ENCODE data around the gene SPTLC2.
"Not testable (repeated sequence)": the region's sequence is repeated elsewhere in the genome, so short reads cannot be mapped to it uniquely, and the experiment has no call there.

Gene SPTLC2

GRCh38 chr14:77543637-77544334 is 72.7 kb downstream of the SPTLC2 start:
- DNase-seq, result no peak

DNA sequence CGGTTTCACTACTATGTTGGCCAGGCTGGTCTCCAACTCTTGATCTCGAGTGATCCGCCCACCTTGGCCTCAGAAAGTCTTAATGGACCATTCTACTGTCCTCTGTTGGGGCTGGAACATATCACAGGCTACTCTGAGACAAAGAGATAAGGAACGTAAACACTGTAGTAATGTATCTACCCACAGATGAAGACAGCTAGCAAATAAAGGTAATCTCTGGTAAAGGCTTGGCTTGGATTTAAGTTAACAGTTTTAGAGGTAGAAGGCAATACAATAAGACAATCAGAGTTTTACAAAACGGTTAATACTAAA is 73.2 kb downstream of the SPTLC2 start:
- no peak for DNase-seq

GRCh38 chr14:77542421-77543239 is 73.8 kb downstream of the SPTLC2 start:
- no peak for DNase-seq

DNA sequence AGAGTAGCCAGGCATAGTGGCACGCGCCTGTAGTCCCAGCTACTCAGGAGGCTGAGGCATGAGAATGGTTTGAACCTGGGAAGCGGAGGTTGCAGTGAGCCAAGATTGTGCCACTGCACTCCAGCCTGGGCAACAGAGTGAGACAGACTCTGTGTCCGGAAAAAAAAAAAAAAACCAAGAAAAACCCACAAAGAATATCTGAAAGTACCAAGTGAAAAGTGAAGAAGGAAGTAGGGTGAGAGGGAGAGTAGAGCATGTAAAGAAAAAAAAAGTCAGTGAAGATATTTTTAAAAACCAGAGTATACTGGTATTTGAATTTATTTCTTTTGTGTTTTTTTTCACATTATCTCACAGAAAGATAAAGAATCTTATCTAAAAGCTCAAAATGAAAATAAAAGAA is 74.5 kb downstream of the SPTLC2 start:
- no peak for DNase-seq

GRCh38 chr14:77536951-77537350 is 79.5 kb downstream of the SPTLC2 start:
- DNase-seq, result not testable (repeated sequence)

GRCh38 chr14:77531071-77531470 is 85.4 kb downstream of the SPTLC2 start:
- no peak for DNase-seq

DNA sequence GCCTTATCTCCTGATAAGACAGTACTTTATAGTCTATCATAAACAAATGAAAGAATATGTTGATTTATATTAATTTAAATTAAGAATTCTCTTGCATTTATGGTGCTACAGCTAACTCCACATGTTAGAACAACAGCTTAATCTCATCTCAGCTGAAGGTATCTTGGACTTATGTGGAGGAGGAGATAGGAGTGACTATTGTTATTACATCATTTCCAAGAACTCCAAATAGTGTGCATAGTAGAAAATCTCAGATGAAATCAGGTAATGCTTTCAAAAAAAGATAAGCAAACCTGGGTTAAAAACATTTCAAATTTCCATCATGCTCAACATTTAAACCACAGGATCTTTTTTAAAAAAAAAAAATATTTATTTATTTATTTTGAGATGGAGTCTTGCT is 86.5 kb downstream of the SPTLC2 start:
- no peak for DNase-seq

DNA sequence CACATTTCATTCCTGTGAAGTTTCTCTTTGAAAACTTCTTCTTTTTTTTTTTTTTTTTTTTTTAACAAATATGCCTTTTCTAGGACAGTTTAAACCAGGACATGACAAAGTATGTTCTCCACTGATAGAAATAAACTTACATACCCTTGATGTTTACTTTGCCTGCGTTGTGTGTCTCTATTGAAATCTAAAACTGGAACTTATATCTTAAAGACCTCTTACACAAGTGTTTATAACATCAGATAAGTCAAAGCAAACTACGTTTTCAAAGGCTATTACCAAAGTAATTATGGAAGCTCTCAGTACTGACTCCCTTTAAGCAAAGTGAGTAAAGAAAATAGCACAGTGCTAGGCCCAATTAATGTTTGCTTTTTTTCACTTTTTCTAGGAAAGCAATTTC is 87.2 kb downstream of the SPTLC2 start:
- DNase-seq, result no peak

DNA sequence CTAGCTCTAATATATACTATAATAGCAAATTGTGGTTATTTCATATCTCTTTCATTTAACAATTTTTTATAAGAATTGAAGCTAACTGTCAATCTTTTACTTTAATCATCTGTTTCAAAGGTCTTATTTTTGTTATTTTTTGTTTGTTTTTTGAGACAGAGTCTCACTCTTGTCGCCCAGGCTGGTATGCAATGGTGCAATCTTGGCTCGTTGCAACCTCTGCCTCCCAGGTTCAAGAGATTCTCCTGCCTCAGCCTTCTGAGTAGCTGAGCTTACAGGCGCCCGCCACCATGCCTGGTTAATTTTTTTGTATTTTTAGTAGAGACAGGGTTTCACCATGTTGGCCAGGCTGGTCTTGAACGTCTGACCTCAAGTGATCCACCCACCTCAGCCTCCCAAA is 87.7 kb downstream of the SPTLC2 start:
- DNase-seq, result not testable (repeated sequence)

DNA sequence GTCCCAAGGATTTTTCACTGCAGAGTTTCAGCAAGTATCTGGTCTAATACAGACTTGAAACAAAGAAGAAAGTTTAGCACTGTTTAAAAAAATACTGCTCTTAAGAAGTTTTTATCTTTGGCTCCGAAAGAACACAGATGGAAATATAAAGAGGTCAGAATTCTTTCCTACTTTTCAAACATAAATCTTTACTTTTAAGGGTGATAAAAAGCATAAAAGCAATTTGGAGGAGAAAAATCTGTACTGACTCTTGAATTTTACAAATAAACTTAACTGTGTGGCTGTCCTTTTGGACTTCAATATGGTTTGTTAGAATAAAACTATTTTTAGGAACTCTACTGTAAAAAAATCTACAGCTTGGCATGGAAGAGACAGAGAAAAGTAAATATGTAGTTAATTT is 90.2 kb downstream of the SPTLC2 start:
- DNase-seq, result no peak

- no peak for DNase-seq
Measured at GRCh38 chr14:77524536-77524935, 91.9 kb downstream of the SPTLC2 start.

DNA sequence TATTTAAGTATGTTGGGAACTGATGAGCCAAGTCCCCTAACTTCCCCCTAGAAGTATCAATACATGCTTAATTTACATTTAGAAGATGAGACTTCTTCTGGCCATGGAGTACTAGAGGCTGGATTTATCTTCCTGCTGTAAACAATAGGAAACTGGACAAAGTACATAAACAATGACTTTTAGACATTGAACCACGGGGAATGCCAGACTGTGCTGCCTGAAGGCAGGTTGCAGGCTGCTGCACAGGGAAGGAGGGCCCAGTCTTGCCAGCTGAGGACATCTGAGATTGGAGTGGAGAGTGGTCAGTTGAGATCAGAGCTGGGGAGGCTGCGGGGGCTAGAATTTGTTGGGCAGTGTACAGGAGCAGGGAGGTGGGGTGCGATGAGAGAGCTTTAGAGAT is 93.3 kb downstream of the SPTLC2 start:
- no peak for DNase-seq

GRCh38 chr14:77520555-77520954 is 95.9 kb downstream of the SPTLC2 start:
- DNase-seq, result no peak

- no peak for DNase-seq
Measured at GRCh38 chr14:77516126-77516525, 100.3 kb downstream of the SPTLC2 start.

- DNase-seq, result no peak
Measured at GRCh38 chr14:77511486-77512162, 104.8 kb downstream of the SPTLC2 start.

DNA sequence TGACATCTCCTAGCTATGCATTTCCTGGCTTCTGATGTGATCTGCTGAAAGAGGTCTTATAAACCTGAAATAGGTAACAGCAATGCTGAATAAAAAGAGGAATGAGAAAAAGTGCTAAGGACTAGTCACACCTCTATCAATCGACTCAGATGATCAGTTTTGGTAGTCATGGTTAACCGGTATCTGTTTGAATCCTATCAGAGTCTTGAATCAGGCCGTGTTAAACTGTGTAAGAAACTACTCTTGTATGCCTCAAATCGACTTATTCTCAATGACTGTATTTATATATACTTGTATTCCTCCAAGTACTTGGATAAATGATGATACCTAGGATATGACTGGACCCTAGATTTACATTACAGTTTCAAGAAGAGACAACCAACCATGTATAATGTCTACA is 107.1 kb downstream of the SPTLC2 start:
- DNase-seq, result no peak

- DNase-seq, result no peak
Measured at GRCh38 chr14:77508876-77509275, 107.6 kb downstream of the SPTLC2 start.

GRCh38 chr14:77508249-77508648 is 108.2 kb downstream of the SPTLC2 start:
- DNase-seq, result no peak

DNA sequence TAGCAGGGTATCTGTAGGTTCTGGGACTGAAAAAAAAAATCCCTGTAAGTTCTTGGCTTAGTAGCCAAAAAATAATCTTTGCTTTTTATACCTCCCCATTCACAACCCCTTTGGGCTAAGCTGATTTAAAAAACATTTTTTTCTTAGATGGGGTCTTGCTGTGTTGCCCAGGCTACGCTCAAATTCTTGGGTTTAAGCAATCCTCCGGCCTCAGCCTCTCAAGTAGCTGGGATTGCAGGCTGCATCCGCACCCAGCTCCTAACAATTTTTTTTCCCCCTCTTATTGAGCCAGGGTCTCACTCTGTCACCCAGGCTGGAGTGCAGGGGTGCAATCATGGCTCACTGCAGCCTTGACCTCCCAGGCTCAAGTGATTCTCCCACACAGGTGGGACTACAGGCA is 108.7 kb downstream of the SPTLC2 start:
- DNase-seq, result no peak

DNA sequence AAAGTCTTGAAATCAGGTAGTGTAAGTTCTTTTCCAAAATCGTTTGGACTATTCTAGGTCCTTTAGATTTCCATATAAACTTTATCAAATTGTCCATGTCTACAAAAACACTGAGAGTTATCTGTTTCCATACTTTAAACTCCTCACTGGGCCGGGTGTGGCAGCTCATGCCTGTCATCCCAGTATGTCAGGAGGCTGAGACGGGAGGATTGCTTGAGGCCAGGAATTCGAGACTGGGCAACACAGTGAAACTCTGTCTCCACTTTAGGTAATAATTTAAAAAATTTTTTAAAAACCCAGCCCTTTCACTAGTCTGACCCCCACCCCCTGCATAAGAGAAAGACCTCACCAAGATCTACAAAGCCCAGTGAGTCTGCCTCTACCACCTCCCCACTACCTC is 111.4 kb downstream of the SPTLC2 start:
- DNase-seq, result no peak

- DNase-seq, result no peak
Measured at GRCh38 chr14:77503138-77503537, 113.3 kb downstream of the SPTLC2 start.

DNA sequence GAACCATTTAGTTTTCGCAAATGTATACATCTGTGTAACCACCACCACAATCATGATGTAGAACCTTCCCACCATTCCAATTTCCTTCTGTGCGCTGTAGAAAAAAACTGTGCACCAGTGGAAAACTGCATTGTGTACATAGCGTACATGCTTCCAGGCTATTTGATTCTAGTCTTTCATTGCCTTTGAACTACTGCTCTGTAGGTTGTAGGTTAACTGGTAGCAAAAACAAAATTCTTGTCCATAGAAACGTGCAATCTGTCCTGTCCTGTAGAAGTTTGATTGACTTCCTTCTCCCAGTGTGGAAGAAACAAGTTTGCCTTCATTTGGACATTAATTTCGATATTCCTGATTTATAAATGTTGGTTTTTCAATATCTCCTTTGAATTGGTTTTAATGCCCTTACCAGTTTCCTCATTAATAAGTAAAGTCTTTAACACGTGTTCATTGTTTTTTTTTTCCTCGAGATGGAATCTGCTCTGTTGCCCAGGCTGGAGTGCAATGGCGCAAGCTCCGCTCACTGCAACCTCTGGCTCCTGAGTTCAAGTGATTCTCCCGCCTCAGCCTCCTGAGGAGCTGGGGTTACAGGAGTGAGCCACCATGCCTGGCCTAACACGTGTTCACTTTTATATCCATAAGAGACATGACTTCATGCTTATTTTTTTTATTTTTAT is 114.2 kb downstream of the SPTLC2 start:
- no peak for DNase-seq

- DNase-seq, result no peak
Measured at GRCh38 chr14:77498984-77499527, 117.4 kb downstream of the SPTLC2 start.
